K562 (cell line): Measurements from ENCODE around the gene KRABD2.

Source experiments
- ARID2 ChIP-seq: fragments of 450-650 bp; IDR thresholded peaks from 2 replicates; pipeline ENCODE4 v1.6.1; 2017; ENCODE audit warnings: antibody characterized with exemption, mild to moderate bottlenecking
- CUX1 ChIP-seq: fragments of 200-800 bp; sonication (Bioruptor generic); IDR thresholded peaks from 2 replicates; pipeline ENCODE4 v1.6.1; 2016; ENCODE audit warnings: missing genetic modification characterization, missing compliant biosample characterization
- DEAF1 ChIP-seq: fragments of 450-650 bp; formaldehyde crosslinking; IDR thresholded peaks from 2 replicates; pipeline ENCODE4 v1.4.0; 2020; ENCODE audit warnings: mild to moderate bottlenecking, moderate library complexity
- E2F8 ChIP-seq: fragments of 450-650 bp; IDR thresholded peaks from 2 replicates; pipeline ENCODE4 v1.7.1; 2018; ENCODE audit warnings: mild to moderate bottlenecking, low read depth; ENCODE audit not compliant: partially characterized antibody
- FIP1L1 ChIP-seq: fragments of 200-400 bp; formaldehyde crosslinking; IDR thresholded peaks from 2 replicates; pipeline ENCODE4 v1.6.1; 2018; ENCODE audit warnings: mild to moderate bottlenecking, low read depth, low read length; ENCODE audit not compliant: poor library complexity, severe bottlenecking
- HMGN3 ChIP-seq: IDR thresholded peaks from 2 replicates; pipeline ENCODE4 v1.6.1; 2011; ENCODE audit warnings: borderline replicate concordance, low read depth, mild to moderate bottlenecking, mixed read lengths, low read length; ENCODE audit not compliant: insufficient read length; ENCODE audit errors: extremely low read depth
- HNRNPLL ChIP-seq: fragments of 200-400 bp; formaldehyde crosslinking; IDR thresholded peaks from 2 replicates; pipeline ENCODE4 v1.6.1; 2017; ENCODE audit warnings: low read length, low read depth, mild to moderate bottlenecking; ENCODE audit not compliant: poor library complexity, severe bottlenecking
- KAT8 ChIP-seq: fragments of 450-650 bp; IDR thresholded peaks from 2 replicates; pipeline ENCODE4 v1.6.1; 2016; ENCODE audit warnings: low read depth, mild to moderate bottlenecking
- MNT ChIP-seq, 2 experiments: fragments of 450-650 bp; conservative IDR thresholded peaks; 2 replicates each; pipeline ENCODE4 v1.6.1; 2017; ENCODE audit warnings: mild to moderate bottlenecking in 2 of 2, moderate library complexity in 2 of 2
- POLR2AphosphoS5 ChIP-seq: IDR thresholded peaks from 2 replicates; pipeline ENCODE4 v1.6.1; 2011; ENCODE audit warnings: mild to moderate bottlenecking, low read depth, low read length, moderate library complexity; ENCODE audit not compliant: control insufficient read depth, insufficient read depth
- PTRF ChIP-seq: fragments of 450-650 bp; IDR thresholded peaks from 2 replicates; pipeline ENCODE4 v1.6.1; 2016; ENCODE audit warnings: mild to moderate bottlenecking, missing genetic modification characterization, missing compliant biosample characterization
- SMAD3 ChIP-seq: fragments of 450-650 bp; formaldehyde crosslinking; conservative IDR thresholded peaks from 2 replicates; pipeline ENCODE4 v1.4.0; 2020; ENCODE audit warnings: mild to moderate bottlenecking
- SMC3 ChIP-seq: conservative IDR thresholded peaks from 2 replicates; pipeline ENCODE4 v1.6.1; 2011; ENCODE audit warnings: low read depth, low read length, improper control_type of control experiment; ENCODE audit not compliant: insufficient read depth
- ZNF175 ChIP-seq: fragments of 200-800 bp; sonication (Bioruptor generic); IDR thresholded peaks from 2 replicates; pipeline ENCODE4 v1.6.1; 2016; ENCODE audit warnings: low read depth, mild to moderate bottlenecking, missing genetic modification characterization, missing compliant biosample characterization
- ZNF23 ChIP-seq: fragments of 250-450 bp; sonication (Bioruptor Pico); IDR thresholded peaks from 2 replicates; pipeline ENCODE4 v1.4.0; 2020; ENCODE audit warnings: mild to moderate bottlenecking

Gene KRABD2

GRCh38 chr17:8376271-8377067, at the start of gene KRABD2 (continued):
- TF ChIP-seq MNT (conservative IDR thresholded peaks at IDR 0.05) = peak in 1 of 2 experiments; percentile 19; a peak in 1 of 4 replicates
- 0 out of 2 replicates have a peak, but pooled peaks have one; percentile 38 for TF ChIP-seq ZNF175 (CRISPR knock-in tag)
- TF ChIP-seq SMAD3 (CRISPR knock-in tag) = peak; percentile 79; the same call in 1 of the 2 replicates
- peak; percentile 78 for TF ChIP-seq E2F8
- peak; percentile 35 for TF ChIP-seq FIP1L1
- no peak for TF ChIP-seq SMC3
- TF ChIP-seq HNRNPLL = peak; percentile 83
- no peak for TF ChIP-seq PTRF (tag)
- no peak for TF ChIP-seq CUX1 (CRISPR knock-in tag)
- TF ChIP-seq HMGN3 = peak; percentile 75
- no peak for TF ChIP-seq KAT8
- no peak for TF ChIP-seq DEAF1 (CRISPR knock-in tag)
- no peak for TF ChIP-seq ARID2
- TF ChIP-seq POLR2AphosphoS5 = peak; percentile 77
- TF ChIP-seq ZNF23 (CRISPR knock-in tag) = no peak
